Smooth muscle cell (in vitro differentiated cells): ENCODE measurements around the gene PRRC1. TPM values are rescaled to one million over a fixed set of nuclear protein-coding genes. Genes with fewer than 3 reads are reported as not detected.

Experiments used
- DNase-seq: peaks from one replicate; lab custom pipeline; 2025; ENCODE audit not compliant: unreplicated experiment; lab: John Stamatoyannopoulos, UW
- H2AFZ ChIP-seq: fragments of 200-600 bp; sonication (generic); 2 replicates; pipeline ENCODE4 v1.6.0; 2016; ENCODE audit warnings: antibody characterized with exemption, low read depth, mild to moderate bottlenecking
- H3F3A ChIP-seq: fragments of 200-600 bp; sonication (generic); 2 replicates; pipeline ENCODE4 v1.6.0; 2017; ENCODE audit warnings: antibody characterized with exemption, low read depth
- H3K27ac ChIP-seq: fragments of 200-600 bp; sonication (generic); 2 replicates; pipeline ENCODE4 v1.5.1; 2016; ENCODE audit warnings: low read depth, mild to moderate bottlenecking
- H3K27me3 ChIP-seq: fragments of 200-600 bp; sonication (generic); 2 replicates; pipeline ENCODE4 v1.6.1; 2016; ENCODE audit warnings: low read depth, mild to moderate bottlenecking
- H3K36me3 ChIP-seq: fragments of 200-600 bp; sonication (generic); 2 replicates; pipeline ENCODE4 v1.5.1; 2016; ENCODE audit warnings: low read depth
- H3K4me1 ChIP-seq: fragments of 200-600 bp; sonication (generic); 2 replicates; pipeline ENCODE4 v1.5.1; 2016; ENCODE audit warnings: low read depth
- H3K4me2 ChIP-seq: fragments of 200-600 bp; sonication (generic); 2 replicates; pipeline ENCODE4 v1.6.0; 2016; ENCODE audit warnings: mild to moderate bottlenecking
- H3K4me3 ChIP-seq: fragments of 200-600 bp; sonication (generic); 2 replicates; pipeline ENCODE4 v1.5.1; 2016; ENCODE audit warnings: mild to moderate bottlenecking
- H3K79me2 ChIP-seq: fragments of 200-600 bp; sonication (generic); 2 replicates; pipeline ENCODE4 v1.6.0; 2016; ENCODE audit warnings: low read depth, mild to moderate bottlenecking
- H3K9ac ChIP-seq: fragments of 200-600 bp; sonication (generic); 2 replicates; pipeline ENCODE4 v1.6.0; 2016; ENCODE audit warnings: low read depth
- H3K9me3 ChIP-seq: fragments of 200-600 bp; sonication (generic); replicated peaks from 2 replicates; pipeline ENCODE4 v1.5.1; 2016; ENCODE audit warnings: low read depth
- H4K20me1 ChIP-seq: fragments of 200-600 bp; sonication (generic); 2 replicates; pipeline ENCODE4 v1.6.0; 2016; ENCODE audit warnings: low read depth
- WGBS: methylation state at CpG from one replicate; pipeline ENCODE4 v1.1.7; 2016; ENCODE audit warnings: low lambda C conversion rate; 5-methylcytosine and 5-hydroxymethylcytosine counted together
- polyA plus RNA-seq: library from polyadenylated mRNA; unstranded; fragments of >200 nt; fragmentation: Nextera tagmentation; extraction: Ambion mirVana; gene quantifications from 2 replicates; pipeline ENCODE4 v1.2.1, GENCODE V29; 2016
- total RNA-seq: library from RNA; depleted of rRNA; stranded (reverse); fragments of >200 nt; gene quantifications from 2 replicates; pipeline ENCODE4 v1.2.3, GENCODE V29; 2014
- TF ChIP-seq, protein P1 (sequence below): fragments of 200-600 bp; sonication (generic); IDR thresholded peaks from 2 replicates; pipeline ENCODE4 v1.5.1; 2017; ENCODE audit warnings: borderline replicate concordance, mild to moderate bottlenecking, antibody characterized with exemption; ENCODE audit not compliant: insufficient read depth, poor library complexity, severe bottlenecking

PRRC1 gene
- total and polyA plus RNA-seq, 2 experiments from 2014 or later = 80.5 to 159 TPM

DNA sequence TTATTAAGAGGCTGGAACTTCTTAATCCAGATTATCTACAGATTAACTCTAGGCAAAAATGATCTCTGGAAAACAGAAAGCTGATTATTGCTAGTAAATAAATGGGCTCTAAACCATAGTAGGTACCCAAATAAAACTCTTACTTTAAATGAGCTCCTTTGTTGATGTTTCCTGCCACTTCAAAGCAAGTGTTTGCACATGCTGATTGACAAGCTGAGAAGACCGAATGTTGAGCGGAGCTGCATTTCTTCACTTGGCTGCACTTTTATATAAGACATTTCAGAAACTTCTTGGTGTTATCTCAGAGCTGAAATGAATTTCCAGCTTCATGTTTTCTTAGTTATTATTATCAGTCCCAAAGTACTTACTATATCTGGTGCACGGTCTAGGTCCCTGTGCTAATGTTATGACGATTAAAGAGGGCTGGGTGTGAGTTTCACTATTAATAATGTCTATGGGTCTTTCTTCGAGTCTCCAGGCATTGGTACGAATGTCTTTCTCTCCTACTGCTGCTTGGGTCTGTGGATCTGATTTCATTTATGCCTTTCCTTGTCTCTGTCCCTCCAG lies 72.8 kb downstream of the PRRC1 start:
- Histone ChIP-seq H3F3A (peaks cover 4% of the 10 kb centered on the region), H3K4me1 (peaks cover 14% of the 10 kb centered on the region), H3K36me3 (no peaks in the 10 kb centered on the region), H3K4me2 (no peak overlapping the region), H3K27me3 (no peaks in the 10 kb centered on the region), H3K27ac (no peak overlapping the region), H3K9ac (no peak overlapping the region), H2AFZ (no peak overlapping the region), H4K20me1 (no peaks in the 10 kb centered on the region), H3K4me3 (no peak overlapping the region), H3K79me2 (no peaks in the 10 kb centered on the region), H3K9me3 (no peaks in the 10 kb centered on the region)
- 86% methylated on average over 6 of the region's 6 CpGs for WGBS
- TF ChIP-seq, protein P1, sequence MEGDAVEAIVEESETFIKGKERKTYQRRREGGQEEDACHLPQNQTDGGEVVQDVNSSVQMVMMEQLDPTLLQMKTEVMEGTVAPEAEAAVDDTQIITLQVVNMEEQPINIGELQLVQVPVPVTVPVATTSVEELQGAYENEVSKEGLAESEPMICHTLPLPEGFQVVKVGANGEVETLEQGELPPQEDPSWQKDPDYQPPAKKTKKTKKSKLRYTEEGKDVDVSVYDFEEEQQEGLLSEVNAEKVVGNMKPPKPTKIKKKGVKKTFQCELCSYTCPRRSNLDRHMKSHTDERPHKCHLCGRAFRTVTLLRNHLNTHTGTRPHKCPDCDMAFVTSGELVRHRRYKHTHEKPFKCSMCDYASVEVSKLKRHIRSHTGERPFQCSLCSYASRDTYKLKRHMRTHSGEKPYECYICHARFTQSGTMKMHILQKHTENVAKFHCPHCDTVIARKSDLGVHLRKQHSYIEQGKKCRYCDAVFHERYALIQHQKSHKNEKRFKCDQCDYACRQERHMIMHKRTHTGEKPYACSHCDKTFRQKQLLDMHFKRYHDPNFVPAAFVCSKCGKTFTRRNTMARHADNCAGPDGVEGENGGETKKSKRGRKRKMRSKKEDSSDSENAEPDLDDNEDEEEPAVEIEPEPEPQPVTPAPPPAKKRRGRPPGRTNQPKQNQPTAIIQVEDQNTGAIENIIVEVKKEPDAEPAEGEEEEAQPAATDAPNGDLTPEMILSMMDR = no peak
- DNase-seq = no peak

DNA sequence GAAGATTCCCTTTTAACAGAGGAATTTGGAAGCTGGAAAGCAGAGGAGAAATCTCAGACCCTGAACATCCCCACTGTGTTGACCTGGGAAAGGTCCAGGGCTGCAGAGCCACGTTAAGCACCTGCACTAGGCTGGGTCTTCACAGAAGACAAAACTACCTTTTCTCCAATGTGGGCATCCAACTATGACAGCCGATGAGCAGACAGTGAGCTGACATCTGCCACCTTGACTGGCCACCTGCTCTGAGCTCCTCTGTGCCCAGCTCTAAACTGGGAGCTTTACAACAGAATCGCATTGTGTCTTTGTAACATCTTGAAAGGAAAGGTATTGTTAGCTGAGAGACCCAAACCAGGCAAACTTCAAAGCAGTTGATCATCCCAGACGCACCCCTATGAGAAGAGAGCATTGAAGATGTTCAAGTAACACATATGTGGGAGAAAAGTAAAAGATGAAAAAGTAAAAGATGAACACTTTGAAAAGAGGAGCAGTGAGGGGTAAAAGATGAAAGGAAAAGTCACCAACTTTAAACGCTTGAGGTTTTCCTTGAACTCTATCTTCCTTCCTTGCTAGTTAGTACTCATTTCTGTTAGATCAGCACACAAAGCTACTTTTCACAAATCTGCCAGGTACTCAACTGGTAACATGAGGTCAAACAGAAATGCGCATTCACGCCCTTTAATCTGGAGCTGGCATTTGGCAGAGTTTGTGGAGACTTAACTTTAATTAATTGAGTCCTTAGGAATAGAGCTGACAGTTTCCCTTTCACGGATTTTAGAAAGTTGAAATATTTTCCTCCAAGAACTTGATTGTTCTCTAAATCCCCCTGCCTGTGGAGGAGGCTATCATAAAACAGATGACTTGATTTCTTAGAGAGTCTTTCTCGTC lies 78.3 kb downstream of the PRRC1 start:
- WGBS = 79% methylated on average over 9 of the region's 9 CpGs
- no peak overlapping the region for H2AFZ ChIP-seq

DNA sequence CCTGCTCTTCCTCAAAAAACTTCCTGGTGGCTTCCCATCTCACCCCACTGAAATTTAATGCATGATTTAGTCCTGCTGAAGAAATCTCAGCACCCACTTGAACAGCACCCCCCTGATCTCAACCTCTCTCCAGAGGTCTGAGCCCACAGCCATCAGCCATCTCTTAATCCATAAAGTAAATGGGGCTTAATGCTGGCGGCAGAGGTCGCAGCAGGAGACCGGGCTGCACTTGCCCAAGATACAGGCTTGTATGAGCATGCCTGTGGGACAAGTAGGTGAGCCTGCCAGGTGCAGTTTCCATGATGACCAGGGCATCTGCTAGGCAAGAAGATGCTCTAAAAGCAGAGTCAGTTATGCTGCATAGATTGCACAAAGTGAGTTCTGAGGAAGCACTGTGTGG lies 79.1 kb downstream of the PRRC1 start:
- H3K4me2 ChIP-seq = no peak overlapping the region
- H3K27me3 ChIP-seq = no peaks in the 10 kb centered on the region
- H3K4me1 ChIP-seq = no peaks in the 10 kb centered on the region
- no peak overlapping the region for H2AFZ ChIP-seq
- no peaks in the 10 kb centered on the region for H3K79me2 ChIP-seq
- TF ChIP-seq, protein P1 = no peak
- no peak overlapping the region for H3K4me3 ChIP-seq
- no peaks in the 10 kb centered on the region for H3K36me3 ChIP-seq
- H3K9me3 ChIP-seq = no peaks in the 10 kb centered on the region
- WGBS = 78% methylated on average over 3 of the region's 3 CpGs
- no peak for DNase-seq
- H3K9ac ChIP-seq = no peak overlapping the region
- H3K27ac ChIP-seq = no peak overlapping the region
- no peaks in the 10 kb centered on the region for H3F3A ChIP-seq
- H4K20me1 ChIP-seq = no peaks in the 10 kb centered on the region

More for the DNA sequence above, 78.3 kb downstream of the PRRC1 start:
- Histone ChIP-seq H3K36me3 (no peaks in the 10 kb centered on the region), H3K4me1 (no peaks in the 10 kb centered on the region), H3K9ac (no peak overlapping the region), H3K4me3 (no peak overlapping the region), H3K27me3 (no peaks in the 10 kb centered on the region), H4K20me1 (no peaks in the 10 kb centered on the region), H3K27ac (no peak overlapping the region), H3F3A (no peaks in the 10 kb centered on the region), H3K79me2 (no peaks in the 10 kb centered on the region), H3K4me2 (no peak overlapping the region), H3K9me3 (no peaks in the 10 kb centered on the region)
- no peak for DNase-seq
- TF ChIP-seq, protein P1 = no peak

DNA sequence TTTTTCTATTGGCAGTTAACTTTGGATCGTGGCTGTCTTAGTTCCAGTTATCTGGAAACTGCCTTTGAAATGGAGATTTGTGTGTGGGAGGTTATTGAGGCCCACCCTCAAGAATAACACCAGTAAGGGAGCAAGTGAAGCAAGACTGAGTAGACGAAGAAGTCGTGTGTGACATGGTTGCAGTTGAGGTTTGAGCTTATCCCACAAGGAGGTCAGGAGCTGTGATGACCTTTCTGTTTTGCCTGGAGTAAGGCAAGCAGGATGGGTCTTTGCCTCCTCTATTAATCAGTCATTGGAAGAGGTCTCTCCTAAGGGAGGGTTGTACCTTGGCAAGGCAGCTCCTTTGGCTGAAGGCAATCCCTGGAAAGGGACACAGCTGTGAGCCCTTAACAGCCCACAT lies 81.9 kb downstream of the PRRC1 start:
- no peaks in the 10 kb centered on the region for H3K36me3 ChIP-seq
- TF ChIP-seq, protein P1 = no peak
- no peak for DNase-seq
- H3K9ac ChIP-seq = no peak overlapping the region
- no peak overlapping the region for H2AFZ ChIP-seq
- no peak overlapping the region for H3K4me2 ChIP-seq
- H3F3A ChIP-seq = no peaks in the 10 kb centered on the region
- no peak overlapping the region for H3K4me3 ChIP-seq
- H3K27me3 ChIP-seq = no peaks in the 10 kb centered on the region
- H3K79me2 ChIP-seq = no peaks in the 10 kb centered on the region
- H3K27ac ChIP-seq = no peak overlapping the region
- no peaks in the 10 kb centered on the region for H3K9me3 ChIP-seq
- H3K4me1 ChIP-seq = no peaks in the 10 kb centered on the region
- WGBS = 70% methylated on average over 3 of the region's 3 CpGs
- no peaks in the 10 kb centered on the region for H4K20me1 ChIP-seq
